Mucosa of descending colon (tissue), 3 donors: ENCODE data around the gene RSPH1. TPM values are rescaled to one million over a fixed set of nuclear protein-coding genes. Genes with fewer than 3 reads are reported as not detected.
A peak's percentile ranks its signal among the peaks of the same experiment; 100 is the strongest.

Source experiments
- ATAC-seq: fragments of 200-7000 bp; cut with Tn5 transposase; one replicate; pipeline ENCODE4 v1.9.1; 2020; ENCODE audit warnings: mild to moderate bottlenecking, moderate library complexity
- DNase-seq, 3 donors: peaks; one replicate each; pipeline ENCODE4 v3.0.0-alpha.2; 2020
- H3K36me3 ChIP-seq: fragments of 200-600 bp; one replicate; pipeline ENCODE4 v1.8.0; 2021; ENCODE audit warnings: low read depth, mild to moderate bottlenecking
- H3K4me1 ChIP-seq: fragments of 200-600 bp; one replicate; pipeline ENCODE4 v1.8.0; 2021; ENCODE audit warnings: low read depth, mild to moderate bottlenecking
- H3K4me3 ChIP-seq: fragments of 200-600 bp; one replicate; pipeline ENCODE4 v1.8.0; 2021; ENCODE audit warnings: mild to moderate bottlenecking
- H3K9me3 ChIP-seq: fragments of 200-600 bp; one replicate; pipeline ENCODE4 v1.8.0; 2021; ENCODE audit warnings: mild to moderate bottlenecking
- CTCF ChIP-seq: fragments of 200-600 bp; IDR thresholded peaks from one replicate; pipeline ENCODE4 v1.8.0; 2022; ENCODE audit warnings: antibody characterized with exemption, mild to moderate bottlenecking
- intact Hi-C, 2 donors: fragments of 100-400 bp; cut with DNase I in 1 of 2; cut with micrococcal nuclease in 1 of 2; formaldehyde crosslinking; loops; one replicate each; pipeline versions ENCODE4 v1.11.0 to v1.11.1; 2022; cut with DNase I, micrococcal nuclease
- total RNA-seq, 3 donors: library from RNA; stranded (reverse); fragmentation: NEBNext Ultra II Directional in 2 of 3; extraction: Animal tissue kit (Norgen Biotek cat#: 25700) in 2 of 3; gene quantifications; one replicate each; pipeline versions ENCODE4 v1.2.1 to v1.2.4, GENCODE V29; 2021 to 2023
- donor health status: DM: no; HTN: no; CAD: no; lungs with moderate emphysema.
- donor health status: DM: no; HTN: no; CAD: no.
- donor health status: DM: no; HTN: yes; CAD: no.

The RSPH1 gene
- total RNA-seq, 3 donors from 2014 or later, result 4.0 to 7.6 (median 4.5) TPM

- DNase-seq, result peak; percentile 43 to 54 (median 46)
- H3K4me1 ChIP-seq, result peaks cover 52% of the 10 kb centered on the region
These were observed 28.7 kb downstream of the RSPH1 start for GRCh38 chr21:42467140-42467983.

GRCh38 chr21:42466700-42467099, 29.3 kb downstream of the RSPH1 start:
- TF ChIP-seq CTCF, result no peak
- intact Hi-C loops, result loop anchor here in 1 of 2 donors (10.0 kb wide), 1 partner anchor 48 kb away; the partner anchor contains the start of gene SLC37A1
- H3K4me3 ChIP-seq, result no peak overlapping the region
- no peaks in the 10 kb centered on the region for H3K9me3 ChIP-seq
- no peaks in the 10 kb centered on the region for H3K36me3 ChIP-seq
- DNase-seq, result peak in 1 of 3 donors; percentile 44
- peaks cover 57% of the 10 kb centered on the region for H3K4me1 ChIP-seq
- ATAC-seq, result no peak

More at GRCh38 chr21:42467140-42467983, 28.7 kb downstream of the RSPH1 start:
- intact Hi-C loops, result loop anchor here in 1 of 2 donors (10.0 kb wide), 1 partner anchor 47 kb away; the partner anchor contains the start of gene SLC37A1
- no peak for ATAC-seq
- Histone ChIP-seq H3K4me3 (no peak overlapping the region), H3K9me3 (no peaks in the 10 kb centered on the region), H3K36me3 (no peaks in the 10 kb centered on the region)
- TF ChIP-seq CTCF, result no peak

DNA sequence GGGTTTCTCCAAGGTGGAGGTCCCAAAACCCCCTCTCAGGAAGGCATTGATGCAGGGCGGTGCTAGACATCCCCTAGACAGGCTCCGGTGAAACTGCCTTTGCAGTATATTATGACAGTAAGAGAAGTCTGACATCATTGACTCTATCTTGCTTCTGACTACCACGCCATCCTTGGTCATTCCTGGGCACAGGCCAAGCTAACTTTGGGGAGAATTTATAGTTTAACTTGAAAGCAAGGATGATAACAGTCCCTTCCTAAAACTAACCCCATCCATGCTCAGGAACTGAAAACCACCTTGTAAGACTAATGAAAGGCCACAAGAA, 30.3 kb downstream of the RSPH1 start:
- no peak for DNase-seq
- no peak for TF ChIP-seq CTCF
- ATAC-seq, result no peak
- Histone ChIP-seq H3K9me3 (no peaks in the 10 kb centered on the region), H3K4me3 (no peak overlapping the region), H3K36me3 (no peaks in the 10 kb centered on the region), H3K4me1 (peaks cover 66% of the 10 kb centered on the region)
- intact Hi-C loops, result loop anchor here in 1 of 2 donors (10.0 kb wide), 1 partner anchor 49 kb away; the partner anchor contains the start of gene SLC37A1

DNA sequence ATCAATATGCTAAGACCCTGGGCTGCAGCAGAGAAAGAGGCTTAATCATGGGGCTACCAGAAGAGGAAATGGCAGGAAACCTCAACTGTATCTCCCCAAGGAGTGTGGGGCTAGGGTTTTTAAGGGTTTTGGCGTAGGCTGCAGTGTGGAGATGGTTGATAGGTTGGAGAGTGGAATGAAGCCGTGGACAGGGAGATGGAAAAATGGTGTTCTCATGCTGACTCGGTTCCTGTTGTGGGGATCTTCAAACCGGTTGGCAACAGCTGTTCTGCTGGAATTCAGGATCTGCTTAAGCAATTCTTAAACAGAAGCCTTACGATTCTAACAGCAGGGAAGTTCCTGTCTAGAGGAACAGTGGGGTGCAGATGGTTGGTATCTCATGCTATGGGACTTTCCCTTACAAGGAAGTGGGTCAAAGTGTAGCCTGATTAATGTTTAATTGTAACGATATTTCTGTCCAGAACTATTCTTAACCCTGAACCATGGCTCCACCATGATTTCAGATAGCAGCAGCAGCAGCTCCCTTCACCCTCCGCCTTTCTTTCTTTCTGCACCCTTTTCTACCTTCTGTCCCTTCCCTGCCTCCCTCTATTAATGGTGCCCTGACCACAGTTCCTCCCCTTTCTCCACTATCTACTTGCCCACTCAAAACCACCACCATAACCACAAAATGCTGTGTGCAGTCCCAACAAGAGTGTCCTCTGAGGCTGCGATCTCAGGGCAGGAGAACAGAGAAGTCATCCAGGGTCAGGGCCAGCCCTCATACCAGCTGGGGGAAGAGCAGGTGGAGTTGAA, 30.8 kb downstream of the RSPH1 start:
- intact Hi-C loops, result loop anchor here in 1 of 2 donors (10.0 kb wide), 1 partner anchor 50 kb away; the partner anchor contains the start of gene SLC37A1
- peak in 2 of 3 donors; percentile 43 to 44 for DNase-seq
- Histone ChIP-seq H3K9me3 (no peaks in the 10 kb centered on the region), H3K4me1 (peaks cover 71% of the 10 kb centered on the region), H3K36me3 (no peaks in the 10 kb centered on the region), H3K4me3 (no peak overlapping the region)
- no peak for TF ChIP-seq CTCF
- peak; percentile 46 for ATAC-seq

GRCh38 chr21:42463861-42464515, 32.0 kb downstream of the RSPH1 start:
- peaks cover 76% of the 10 kb centered on the region for H3K4me1 ChIP-seq
- TF ChIP-seq CTCF, result no peak
- H3K9me3 ChIP-seq, result no peaks in the 10 kb centered on the region
- no peak for ATAC-seq
- H3K36me3 ChIP-seq, result no peaks in the 10 kb centered on the region
- DNase-seq, result peak; percentile 62 to 80 (median 70)
- intact Hi-C loops, result loop anchor here in 1 of 2 donors (10.0 kb wide), 1 partner anchor 51 kb away; the partner anchor contains the start of gene SLC37A1
- H3K4me3 ChIP-seq, result no peak overlapping the region
